NOMO-1 (cell line): ENCODE results near the gene ZDHHC11B.
"Not testable (repeated sequence)": the region's sequence is repeated elsewhere in the genome, so short reads cannot be mapped to it uniquely, and the experiment has no call there.

Source experiments
- DNase-seq, 2 experiments: peaks; one replicate each; lab custom pipeline; 2025; ENCODE audit not compliant: unreplicated experiment in 2 of 2; lab: John Stamatoyannopoulos, UW

ZDHHC11B gene, protein sequence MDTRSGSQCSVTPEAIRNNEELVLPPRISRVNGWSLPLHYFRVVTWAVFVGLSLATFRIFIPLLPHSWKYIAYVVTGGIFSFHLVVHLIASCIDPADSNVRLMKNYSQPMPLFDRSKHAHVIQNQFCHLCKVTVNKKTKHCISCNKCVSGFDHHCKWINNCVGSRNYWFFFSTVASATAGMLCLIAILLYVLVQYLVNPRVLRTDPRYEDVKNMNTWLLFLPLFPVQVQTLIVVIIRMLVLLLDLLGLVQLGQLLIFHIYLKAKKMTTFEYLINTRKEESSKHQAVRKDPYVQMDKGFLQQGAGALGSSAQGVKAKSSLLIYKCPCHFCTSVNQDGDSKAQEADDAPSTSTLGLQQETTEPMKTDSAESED

DNA sequence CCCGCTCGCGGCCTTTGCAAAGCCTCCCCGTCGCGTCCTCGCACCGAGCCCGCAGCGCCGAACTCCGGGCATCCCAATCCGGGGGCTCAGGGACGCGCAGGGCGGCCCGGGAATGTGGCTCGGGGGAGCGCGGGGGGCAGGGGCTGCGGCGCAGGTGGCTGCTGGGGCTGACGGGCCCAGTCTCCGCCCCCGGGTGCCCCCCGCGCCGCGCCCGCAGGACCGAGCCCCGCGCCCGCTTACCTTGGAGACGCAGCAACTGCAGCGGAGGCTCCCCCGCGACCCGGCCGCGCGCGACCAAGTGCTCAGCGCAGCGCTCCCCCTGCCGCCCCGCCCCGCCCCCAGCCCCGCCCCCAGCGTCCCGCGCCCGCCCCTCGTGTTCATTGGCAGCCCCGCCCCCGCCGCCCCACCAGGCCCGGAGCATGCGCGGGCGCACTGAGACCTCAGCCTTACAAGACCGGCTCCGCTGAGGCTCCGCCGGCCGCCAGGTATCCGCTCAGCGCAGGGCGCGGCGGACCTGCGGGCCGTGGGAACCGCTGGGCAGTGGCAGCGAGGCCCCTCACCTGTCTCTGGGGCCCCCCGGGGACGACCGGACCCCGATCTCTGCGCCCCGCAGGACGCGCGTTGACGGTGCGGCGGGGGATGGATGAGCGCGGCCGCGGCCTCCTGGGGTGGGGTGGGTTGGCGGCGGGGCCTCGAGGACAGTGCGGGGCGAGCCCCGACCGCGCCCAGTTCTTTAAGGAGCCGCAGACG, at the start of gene ZDHHC11B:
TSS of gene ZDHHC11B (minus strand) at position 302 of the 750 bp plus-strand sequence. CDS start 17,810 bp downstream, outside the sequence.
- peak; percentile 63 to 72 for DNase-seq

DNA sequence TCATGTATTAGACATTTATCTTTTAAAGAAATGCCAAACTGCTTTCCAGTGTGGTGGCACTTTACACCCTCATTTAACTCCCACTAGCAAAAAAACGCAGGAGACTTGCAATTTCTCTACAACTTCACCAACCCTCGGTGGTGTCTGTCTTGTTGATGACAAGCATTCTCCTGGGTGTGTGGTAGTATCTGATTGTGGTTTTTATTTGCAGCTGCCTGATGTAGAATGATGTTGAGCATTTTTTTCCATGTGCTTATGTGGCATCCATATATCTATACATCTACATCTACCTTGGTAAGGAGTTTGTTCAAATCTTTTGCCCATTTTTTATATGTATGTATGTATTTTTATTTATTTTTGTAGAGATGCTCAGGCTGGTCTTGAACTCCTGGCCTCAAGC, 49.5 kb upstream of the ZDHHC11B start:
- not testable (repeated sequence) for DNase-seq

DNA sequence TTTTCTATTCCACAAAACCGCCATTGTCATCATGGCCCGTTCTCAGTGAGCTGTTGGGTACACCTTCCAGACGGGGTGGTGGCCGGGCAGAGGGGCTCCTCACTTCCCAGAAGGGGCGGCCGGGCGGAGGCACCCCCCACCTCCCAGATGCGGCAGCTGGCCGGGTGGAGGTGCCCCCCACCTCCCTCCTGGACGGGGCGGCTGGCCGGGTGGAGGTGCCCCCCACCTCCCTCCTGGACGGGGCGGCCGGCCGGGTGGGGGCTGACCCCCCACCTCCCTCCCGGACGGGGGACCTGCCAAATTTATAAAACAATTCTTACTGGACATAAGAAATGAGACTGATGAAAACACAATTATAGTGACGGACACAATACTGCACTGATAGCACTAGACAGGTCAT, 43.7 kb upstream of the ZDHHC11B start:
- DNase-seq: not testable (repeated sequence)

DNA sequence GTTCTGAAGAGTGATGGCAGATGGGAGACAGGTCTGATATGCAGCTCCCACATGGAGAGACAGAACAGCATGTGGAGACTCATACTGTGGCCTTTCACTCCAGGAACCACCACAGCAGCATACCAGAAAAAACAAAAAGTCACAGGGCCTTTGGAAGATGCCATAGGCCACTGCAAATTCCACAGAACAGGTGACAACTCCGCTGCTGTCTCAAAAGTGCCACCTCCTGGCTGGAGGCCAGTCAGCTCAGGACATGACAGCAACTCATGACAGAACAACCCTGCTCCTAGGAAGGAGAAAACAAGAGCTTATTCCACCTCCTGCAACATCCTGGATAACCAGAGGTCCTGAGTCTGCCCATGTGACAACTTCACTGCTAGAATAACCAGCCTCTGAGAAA, 41.0 kb upstream of the ZDHHC11B start:
- not testable (repeated sequence) for DNase-seq

DNA sequence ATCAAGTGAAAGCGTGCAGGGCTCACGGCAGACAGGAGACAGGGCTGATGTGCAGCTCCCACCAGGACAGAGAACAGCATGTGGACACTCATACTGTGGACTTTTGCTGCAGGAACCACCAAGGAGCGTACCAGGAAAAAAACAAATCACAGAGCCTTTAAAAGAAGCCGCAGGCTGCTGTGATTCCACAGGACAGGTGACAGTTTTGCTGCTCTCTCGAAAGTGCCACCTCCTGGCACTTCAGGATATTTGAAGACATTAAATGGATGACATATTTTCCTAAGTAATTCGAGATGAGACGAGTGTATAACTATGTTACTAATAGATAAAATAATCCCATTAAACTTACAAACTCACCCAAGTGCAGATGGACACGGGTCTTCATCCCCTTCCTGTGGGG, 37.0 kb upstream of the ZDHHC11B start:
- no peak for DNase-seq

DNA sequence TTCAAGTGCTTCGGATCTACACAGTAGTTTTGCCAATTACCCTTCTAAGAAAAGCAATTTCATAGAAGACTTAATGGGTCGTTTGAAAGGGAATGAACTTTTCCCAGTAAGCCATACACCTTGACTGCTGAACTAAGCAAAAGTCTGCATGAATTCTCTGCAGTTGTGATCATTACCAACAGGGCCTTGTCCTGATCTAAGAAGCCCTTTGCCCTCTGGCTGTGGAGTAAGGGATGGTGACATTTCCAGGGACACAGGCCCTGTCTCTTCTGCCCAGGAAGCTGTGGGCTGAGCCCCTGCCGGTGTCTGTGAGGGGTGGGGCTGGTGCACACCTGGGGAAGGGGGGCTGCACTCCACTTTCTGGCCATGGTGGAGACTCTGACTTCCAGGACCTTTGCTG, 35.7 kb upstream of the ZDHHC11B start:
- no peak for DNase-seq

DNA sequence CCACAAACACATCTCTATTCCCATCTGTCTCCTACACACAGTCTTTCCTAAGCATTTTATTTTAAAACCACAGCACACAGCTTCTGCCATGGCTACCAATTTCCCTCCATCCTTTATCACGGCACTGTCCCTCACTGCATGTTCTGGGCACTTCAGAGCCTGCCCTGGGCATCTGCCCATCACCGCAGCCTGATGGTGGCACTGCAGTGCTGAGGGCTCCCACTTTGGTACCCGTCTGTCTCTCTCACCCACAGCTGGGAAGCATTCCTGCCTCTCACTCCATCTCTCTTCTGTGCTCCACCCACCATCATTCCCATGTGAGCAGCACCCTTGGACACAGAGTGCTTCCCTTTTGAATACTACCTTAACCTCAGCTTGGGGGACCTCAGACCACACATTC, 34.5 kb upstream of the ZDHHC11B start:
- DNase-seq: no peak

DNA sequence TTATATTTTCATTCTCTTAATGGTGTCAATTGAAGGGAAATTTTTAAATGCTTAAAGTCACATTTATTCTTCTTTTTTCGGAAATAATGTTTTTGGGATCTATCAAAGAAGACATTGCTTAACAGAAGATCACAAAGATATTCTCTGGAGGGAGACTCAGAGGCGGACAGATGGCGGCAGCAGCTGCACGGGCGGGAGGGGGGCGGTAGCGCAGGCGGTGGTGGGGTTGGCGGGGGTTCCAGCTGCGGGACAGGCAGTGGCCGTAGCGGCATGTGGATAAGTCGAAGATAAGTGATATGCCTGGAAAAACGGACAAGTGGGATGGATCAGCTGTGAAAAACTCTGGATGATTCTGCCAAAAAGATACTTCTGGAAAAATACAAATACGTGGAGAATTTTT, 31.6 kb upstream of the ZDHHC11B start:
- no peak for DNase-seq

DNA sequence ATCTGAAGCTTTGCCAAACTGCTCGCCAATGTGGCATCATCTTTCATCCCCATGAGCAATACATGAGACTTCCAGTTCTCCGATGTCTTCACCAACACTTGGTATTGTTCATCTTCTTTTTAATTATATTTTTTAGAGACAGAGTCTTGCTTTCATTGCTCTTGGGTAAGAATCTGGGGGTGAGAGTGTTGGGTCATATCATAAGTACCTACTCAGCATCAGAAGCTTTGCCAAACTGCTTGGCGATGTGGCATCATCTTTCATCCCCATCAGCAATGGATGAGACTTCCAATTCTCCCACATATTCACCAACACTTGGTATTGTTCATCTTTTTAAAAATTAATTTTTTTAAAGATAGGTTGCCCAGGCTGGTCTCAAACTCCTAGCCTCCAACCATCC, 30.9 kb upstream of the ZDHHC11B start:
- DNase-seq: no peak

DNA sequence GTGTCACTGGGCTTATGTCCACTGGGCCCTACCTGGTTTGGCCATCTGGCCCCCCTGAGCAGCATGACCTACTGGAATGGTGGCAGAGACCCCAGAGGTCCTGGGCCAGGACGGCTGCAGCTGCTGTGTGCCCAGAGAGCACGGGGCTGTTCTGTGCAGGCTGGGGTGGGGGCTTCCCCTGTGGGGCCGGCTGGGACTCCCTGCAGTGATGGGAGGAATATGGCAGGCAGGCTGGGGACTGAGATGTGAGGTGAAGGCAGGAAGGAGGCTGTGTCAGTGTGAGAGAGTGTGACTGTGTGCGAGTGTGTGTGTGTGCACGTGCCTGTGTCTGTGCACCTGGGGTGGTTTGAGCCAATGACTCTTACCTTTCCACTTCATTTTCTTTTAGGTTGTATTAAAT, 29.0 kb upstream of the ZDHHC11B start:
- not testable (repeated sequence) for DNase-seq

DNA sequence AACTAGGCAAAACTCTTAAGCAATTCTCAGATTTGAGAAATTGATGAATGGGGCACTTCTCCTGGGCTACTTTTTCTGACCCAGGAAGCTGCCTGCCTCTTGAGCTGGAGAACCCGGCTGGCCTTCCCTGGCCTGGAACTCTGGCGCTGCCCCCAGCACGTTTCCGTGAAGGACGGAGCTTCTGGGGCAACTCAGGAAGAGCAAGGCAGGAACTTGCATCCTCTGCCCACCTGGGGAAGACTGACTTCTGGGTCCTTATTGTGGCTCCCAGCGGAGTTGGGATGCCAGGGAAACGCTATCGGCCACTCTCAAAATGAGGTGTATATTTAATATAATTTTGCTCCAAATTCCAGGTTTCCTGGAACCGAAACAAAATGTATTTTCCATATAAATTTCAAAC, 26.9 kb upstream of the ZDHHC11B start:
- not testable (repeated sequence) for DNase-seq

DNA sequence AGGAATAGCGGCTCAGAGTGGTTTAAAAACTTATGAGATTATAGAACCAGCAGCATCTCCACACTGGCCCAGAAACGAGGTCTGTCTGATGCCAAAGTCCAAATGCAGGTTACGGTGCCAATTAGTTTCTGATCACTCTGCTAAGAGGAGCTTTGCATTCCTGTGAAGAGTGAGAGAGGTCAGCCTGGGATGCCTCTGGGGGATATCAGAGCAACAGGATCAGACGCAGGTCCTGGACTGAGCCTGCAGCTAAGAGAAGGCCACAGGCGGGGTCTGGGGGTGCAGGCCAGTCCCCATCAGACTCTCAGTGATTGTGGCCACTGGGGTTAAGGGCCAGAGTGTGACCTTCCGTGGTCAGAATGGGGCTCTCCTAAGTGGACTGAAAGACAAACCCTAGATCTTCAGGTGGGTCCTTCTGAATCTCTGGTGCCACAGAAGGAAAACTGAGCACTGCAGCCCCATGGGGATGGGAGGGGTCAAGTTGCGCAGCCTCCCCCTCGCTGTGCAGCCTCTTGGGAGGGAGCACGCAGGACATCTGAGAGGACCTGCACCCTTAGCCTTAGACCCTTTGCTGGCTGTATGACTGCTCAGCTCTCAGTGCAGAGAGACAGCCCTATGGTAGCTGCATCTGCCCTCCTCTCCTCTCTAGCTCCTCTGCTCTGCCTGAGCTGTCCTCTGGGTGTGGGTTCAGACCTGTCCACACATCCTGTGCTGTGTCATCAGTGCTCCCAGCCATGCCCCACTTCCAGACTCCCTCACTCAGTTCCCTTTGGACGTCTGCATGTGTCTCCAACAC, 23.4 kb upstream of the ZDHHC11B start:
- not testable (repeated sequence) for DNase-seq

DNA sequence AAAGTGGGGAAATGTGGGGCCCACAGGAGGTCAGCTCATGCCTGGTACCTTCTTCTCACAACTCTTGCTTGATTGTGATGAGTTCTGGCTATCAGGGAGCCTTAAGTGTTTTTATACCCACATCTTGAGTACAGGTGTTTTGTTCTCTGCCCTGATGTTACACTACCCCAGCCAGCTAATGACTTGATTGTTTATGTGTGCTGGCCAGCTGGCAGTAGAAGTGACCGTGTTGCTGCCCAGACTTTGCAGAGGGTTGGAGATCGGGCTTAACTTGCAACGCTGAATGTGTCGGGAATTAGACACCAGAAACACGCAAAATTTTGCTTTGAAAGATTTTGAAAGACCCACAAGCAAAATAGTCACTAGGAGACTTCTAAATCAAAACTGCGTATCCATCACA, 16.9 kb upstream of the ZDHHC11B start:
- no peak for DNase-seq

DNA sequence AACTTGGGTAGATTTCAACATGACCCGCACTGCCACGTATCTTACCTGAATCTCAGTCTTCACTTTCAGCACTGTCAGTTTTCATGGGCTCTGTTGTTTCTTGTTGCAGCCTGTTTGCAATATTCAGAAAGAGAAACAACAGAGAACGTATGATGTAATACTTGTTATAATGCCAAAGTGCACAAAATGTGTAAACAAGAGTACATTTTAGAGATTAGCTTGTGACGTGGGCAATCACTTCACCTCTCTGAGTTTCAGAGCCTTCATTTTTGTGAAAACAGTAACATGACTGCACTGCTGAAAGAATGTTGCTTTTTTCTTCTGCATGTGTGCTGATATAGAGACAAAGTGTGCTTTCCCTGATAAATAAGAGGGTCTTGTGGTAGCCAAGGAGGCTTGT, 16.5 kb upstream of the ZDHHC11B start:
- DNase-seq: not testable (repeated sequence)

DNA sequence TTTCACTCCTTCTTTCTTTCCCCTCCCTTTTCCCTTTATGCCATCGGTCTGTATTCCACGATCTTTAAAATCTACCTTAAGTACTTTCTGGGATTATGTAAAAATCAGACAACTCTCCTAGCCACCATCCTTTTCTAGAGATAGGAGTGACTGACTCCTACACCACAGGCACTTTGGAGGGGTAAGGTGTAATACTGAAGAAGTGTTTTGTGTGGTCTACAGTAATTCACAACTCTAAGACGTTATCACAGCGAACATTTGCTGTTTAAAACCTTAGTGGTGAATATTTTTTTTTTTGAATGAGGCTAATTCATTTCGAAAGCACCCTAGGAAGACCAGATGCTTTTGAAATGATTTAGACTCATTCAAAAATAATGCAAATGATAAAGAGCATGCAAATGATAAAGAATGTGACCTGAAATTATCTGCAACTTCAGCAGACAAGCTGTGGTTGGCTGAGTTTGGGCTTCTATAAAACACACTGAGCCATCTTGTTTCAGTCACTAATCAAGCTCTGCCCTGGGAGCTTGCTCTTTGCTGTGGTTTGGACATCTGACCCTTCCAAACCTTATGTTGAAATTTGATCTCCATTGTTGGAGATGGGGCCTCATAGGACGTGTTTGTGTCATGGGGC, 14.1 kb upstream of the ZDHHC11B start:
- not testable (repeated sequence) for DNase-seq

DNA sequence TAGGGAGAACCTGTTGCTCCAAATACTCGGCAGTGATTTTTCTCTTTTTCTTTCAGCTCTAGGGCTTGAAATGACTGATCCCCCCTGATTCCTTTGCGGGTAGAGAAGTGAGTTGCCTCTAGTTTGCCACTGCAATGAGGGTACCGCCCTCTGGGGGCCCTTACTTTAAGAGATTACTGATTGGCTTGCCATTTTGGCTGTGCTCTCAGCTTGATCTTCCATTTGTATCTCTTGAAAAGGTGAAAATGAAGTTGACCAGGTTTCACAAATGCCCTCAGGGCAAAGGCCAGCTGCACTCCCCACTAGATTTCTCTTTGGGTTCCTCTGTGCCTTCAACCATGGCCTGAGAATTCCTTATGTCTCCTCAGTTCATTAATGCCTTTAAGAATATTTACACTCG, 13.5 kb upstream of the ZDHHC11B start:
- not testable (repeated sequence) for DNase-seq

DNA sequence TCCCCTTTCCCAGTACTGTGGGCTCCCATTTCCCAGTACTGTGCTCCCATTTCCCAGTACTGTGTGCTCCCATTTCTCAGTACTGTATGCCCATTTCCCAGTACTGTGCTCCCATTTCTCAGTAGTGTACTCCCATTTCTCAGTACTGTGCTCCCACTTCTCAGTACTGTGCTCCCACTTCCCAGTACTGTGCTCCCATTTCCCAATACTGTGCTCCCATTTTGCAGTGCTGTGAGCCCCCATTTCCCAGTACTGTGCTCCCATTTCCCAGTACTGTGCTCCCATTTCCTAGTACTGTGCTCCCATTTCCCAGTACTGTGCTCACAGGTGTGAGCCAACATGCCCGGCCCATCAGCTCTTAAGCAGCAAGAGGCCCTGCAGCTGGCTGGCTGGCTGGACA, 11.3 kb upstream of the ZDHHC11B start:
- DNase-seq: not testable (repeated sequence)

DNA sequence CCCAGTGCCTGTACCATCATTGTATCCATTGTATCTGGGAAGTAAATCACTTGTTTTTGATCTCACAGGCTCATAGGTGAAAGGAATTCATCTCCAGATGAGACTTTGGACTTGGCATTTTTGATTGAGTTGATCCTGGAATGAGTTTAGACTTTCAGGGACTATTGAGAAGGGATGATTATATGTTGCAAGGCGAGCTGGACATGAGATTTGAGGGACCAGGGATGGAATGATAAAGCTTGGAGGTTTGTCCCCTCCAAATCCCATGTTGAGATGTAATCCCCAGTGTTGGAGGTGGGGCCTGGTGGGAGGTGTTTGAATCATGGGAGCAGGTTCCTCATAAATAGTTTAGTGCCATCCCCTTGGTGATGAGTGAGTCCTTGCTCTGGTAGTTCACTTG, 10.4 kb upstream of the ZDHHC11B start:
- not testable (repeated sequence) for DNase-seq

DNA sequence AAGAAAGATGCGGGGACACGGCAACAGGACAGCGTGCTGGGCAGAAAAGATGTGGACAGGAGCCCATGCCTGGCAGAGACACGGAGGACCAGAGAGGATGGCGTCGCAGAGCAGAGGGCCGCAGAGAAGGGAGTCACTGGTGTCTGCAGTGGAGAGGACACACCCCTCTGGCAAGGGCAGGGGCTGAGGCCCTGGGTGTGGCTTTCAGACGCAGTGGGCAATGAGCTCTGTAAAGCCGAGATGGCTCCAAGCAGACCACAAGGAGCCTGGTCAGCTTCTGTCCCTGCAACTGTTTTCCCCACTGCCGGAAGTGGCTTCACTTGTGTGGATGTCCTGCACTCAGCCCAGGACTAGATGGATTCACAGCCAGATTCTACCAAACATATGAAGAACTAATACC, 4.2 kb upstream of the ZDHHC11B start:
- not testable (repeated sequence) for DNase-seq

DNA sequence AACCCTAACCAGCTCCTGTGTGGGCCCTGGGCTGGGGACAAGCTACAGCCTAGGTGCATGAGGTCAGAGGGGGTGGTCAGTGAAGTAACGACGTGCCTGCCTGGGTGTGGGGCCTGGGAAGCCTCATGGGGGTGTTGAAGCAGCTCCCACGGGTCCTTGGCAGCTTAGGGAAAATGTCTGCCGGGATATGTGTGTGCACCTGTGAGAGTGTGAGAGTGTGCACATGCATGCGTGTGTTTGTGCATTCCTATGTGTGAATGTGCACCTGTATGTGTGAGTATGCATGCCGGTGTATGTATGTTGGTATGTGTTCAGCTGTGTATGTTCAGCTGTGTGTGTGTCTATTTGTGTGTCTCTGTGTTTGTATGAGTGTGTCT, 3.3 kb upstream of the ZDHHC11B start:
- DNase-seq: not testable (repeated sequence)
